Measurements from ENCODE around the gene TAF5L. TPM values are rescaled to one million over a fixed set of nuclear protein-coding genes. Genes with fewer than 3 reads are reported as not detected.

Gene TAF5L
- total and polyA plus RNA-seq, 10 of the 15 experiments (the other 5 are each of a cell fraction or from before 2014, with no cell fraction given) = 1.1 to 26.2 (median 19.1) TPM

GRCh38 chr1:229593800-229594199 is 32.1 kb downstream of the TAF5L start:
- SMC1A ChIA-PET (ENCODE audit: uncharacterized antibody, unreplicated experiment) = no interaction called here
- no peak for TF ChIP-seq BCL11A (IDR thresholded peaks at IDR 0.05; ENCODE audit: low read depth, low read length)
- TF ChIP-seq, protein P1, sequence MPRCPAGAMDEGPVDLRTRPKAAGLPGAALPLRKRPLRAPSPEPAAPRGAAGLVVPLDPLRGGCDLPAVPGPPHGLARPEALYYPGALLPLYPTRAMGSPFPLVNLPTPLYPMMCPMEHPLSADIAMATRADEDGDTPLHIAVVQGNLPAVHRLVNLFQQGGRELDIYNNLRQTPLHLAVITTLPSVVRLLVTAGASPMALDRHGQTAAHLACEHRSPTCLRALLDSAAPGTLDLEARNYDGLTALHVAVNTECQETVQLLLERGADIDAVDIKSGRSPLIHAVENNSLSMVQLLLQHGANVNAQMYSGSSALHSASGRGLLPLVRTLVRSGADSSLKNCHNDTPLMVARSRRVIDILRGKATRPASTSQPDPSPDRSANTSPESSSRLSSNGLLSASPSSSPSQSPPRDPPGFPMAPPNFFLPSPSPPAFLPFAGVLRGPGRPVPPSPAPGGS (IDR thresholded peaks at IDR 0.05; ENCODE audit: borderline replicate concordance, insufficient read depth, low read depth, low read length, poor library complexity, severe bottlenecking) = no peak
- no peak for TF ChIP-seq ETV6 (conservative IDR thresholded peaks at IDR 0.05 in 1 of 2, IDR thresholded peaks at IDR 0.05 in 1 of 2; ENCODE audit: borderline replicate concordance in 1 of 2, low read depth in 1 of 2)
- no peak for TF ChIP-seq WRNIP1 (IDR thresholded peaks at IDR 0.05; ENCODE audit: borderline replicate concordance, low read depth, low read length)
- no peak for TF ChIP-seq BHLHE40 (IDR thresholded peaks at IDR 0.05; ENCODE audit: borderline replicate concordance in 1 of 2, low read depth in 2 of 2, low read length in 1 of 2)
- Histone ChIP-seq H3K9ac (ENCODE audit: control insufficient read depth, insufficient read depth, low read length) (no peak overlapping the region), H3K27ac (ENCODE audit: control insufficient read depth, insufficient read depth) (no peak overlapping the region), H4K20me1 (ENCODE audit: control insufficient read depth, insufficient read depth) (no peaks in the 10 kb centered on the region), H3K4me3 (no peak overlapping the region), H3K36me3 (ENCODE audit: control insufficient read depth in 2 of 2, insufficient read depth in 2 of 2, low read length in 1 of 2) (peaks cover 11 to 15% of the 10 kb centered on the region in 2 experiments), H3K79me2 (ENCODE audit: control insufficient read depth, insufficient read depth, low read length) (no peaks in the 10 kb centered on the region), H3K4me1 (ENCODE audit: control insufficient read depth, insufficient read depth, low read length) (no peaks in the 10 kb centered on the region), H3K27me3 (replicated peaks in 1 of 2; ENCODE audit: control insufficient read depth in 2 of 2, insufficient read depth in 2 of 2, low read length in 1 of 2) (no peaks in the 10 kb centered on the region), H2AFZ (ENCODE audit: control insufficient read depth, low read depth, low read length) (no peak overlapping the region), H3K9me3 (replicated peaks; ENCODE audit: control insufficient read depth, insufficient read depth, low read length) (no peaks in the 10 kb centered on the region), H3K4me2 (ENCODE audit: control insufficient read depth, insufficient read depth) (no peak overlapping the region)
- in situ Hi-C loops (cut with MboI) = no loop called here
- RAD21 ChIA-PET (ENCODE audit: unreplicated experiment) = no interaction called here
- no peak for ATAC-seq
- POLR2A ChIA-PET = no interaction called here
- WGBS (ENCODE audit: insufficient coverage, insufficient replicate concordance, low lambda C conversion rate, missing lambda C conversion rate) = 92% methylated on average over 12 of the region's 12 CpGs
- no peak for DNase-seq (ENCODE audit: low read depth, low spot score)
- CTCF ChIA-PET = no interaction called here
- BruUV-seq (replicated peaks) = no TSS peak
- FAIRE-seq = no peak
- intact Hi-C loops (cut with micrococcal nuclease; ENCODE audit: unreplicated experiment) = no loop called here

- DNase-seq (ENCODE audit: low read depth, low spot score) (no peak), ATAC-seq (no peak), FAIRE-seq (no peak)
- no peaks in the 10 kb centered on the region for H4K20me1 ChIP-seq (ENCODE audit: control insufficient read depth, insufficient read depth)
- intact Hi-C loops (cut with micrococcal nuclease; ENCODE audit: unreplicated experiment) (no loop called here), in situ Hi-C loops (cut with MboI) (no loop called here)
- ChIA-PET RAD21 (ENCODE audit: unreplicated experiment) (no interaction called here), POLR2A (no interaction called here), SMC1A (ENCODE audit: uncharacterized antibody, unreplicated experiment) (no interaction called here), CTCF (no interaction called here)
- H3K36me3 ChIP-seq (ENCODE audit: control insufficient read depth in 2 of 2, insufficient read depth in 2 of 2, low read length in 1 of 2) = peaks cover 9 to 11% of the 10 kb centered on the region in 2 experiments
- H3K27ac ChIP-seq (ENCODE audit: control insufficient read depth, insufficient read depth) = no peak overlapping the region
- no peak overlapping the region for H3K4me3 ChIP-seq
- no peaks in the 10 kb centered on the region for H3K79me2 ChIP-seq (ENCODE audit: control insufficient read depth, insufficient read depth, low read length)
- H3K4me2 ChIP-seq (ENCODE audit: control insufficient read depth, insufficient read depth) = no peak overlapping the region
- H3K4me1 ChIP-seq (ENCODE audit: control insufficient read depth, insufficient read depth, low read length) = no peaks in the 10 kb centered on the region
- no TSS peak for BruUV-seq (replicated peaks)
- WGBS (ENCODE audit: insufficient coverage, insufficient replicate concordance, low lambda C conversion rate, missing lambda C conversion rate) = 89% methylated on average over 5 of the region's 5 CpGs
- H2AFZ ChIP-seq (ENCODE audit: control insufficient read depth, low read depth, low read length) = no peak overlapping the region
- H3K9ac ChIP-seq (ENCODE audit: control insufficient read depth, insufficient read depth, low read length) = no peak overlapping the region
- H3K9me3 ChIP-seq (replicated peaks; ENCODE audit: control insufficient read depth, insufficient read depth, low read length) = no peaks in the 10 kb centered on the region
- no peaks in the 10 kb centered on the region for H3K27me3 ChIP-seq (replicated peaks in 1 of 2; ENCODE audit: control insufficient read depth in 2 of 2, insufficient read depth in 2 of 2, low read length in 1 of 2)
- TF ChIP-seq IRF3 (IDR thresholded peaks at IDR 0.05) = no peak
- TF ChIP-seq PRDM15 (CRISPR knock-in tag; IDR thresholded peaks at IDR 0.05) = no peak
Measured at GRCh38 chr1:229590119-229590518, 35.8 kb downstream of the TAF5L start.

All from GM12878 (cell line).